ENCODE measurements around the gene EDEM1. TPM values are rescaled to one million over a fixed set of nuclear protein-coding genes. Genes with fewer than 3 reads are reported as not detected.
"Not testable (repeated sequence)": the region's sequence is repeated elsewhere in the genome, so short reads cannot be mapped to it uniquely, and the experiment has no call there.

The EDEM1 gene
- total RNA-seq, 2 experiments from 2014 or later, result 137 to 138 TPM

- CTCF ChIA-PET, result interaction anchor here (0.6 to 1.4 kb wide), 3 partner anchors 91 to 170 kb away, joined by 4 to 6 read pairs (median 5); no protein-coding TSS in a partner anchor
Observed at GRCh38 chr3:5227812-5228211, 40.3 kb downstream of the EDEM1 start.

DNA sequence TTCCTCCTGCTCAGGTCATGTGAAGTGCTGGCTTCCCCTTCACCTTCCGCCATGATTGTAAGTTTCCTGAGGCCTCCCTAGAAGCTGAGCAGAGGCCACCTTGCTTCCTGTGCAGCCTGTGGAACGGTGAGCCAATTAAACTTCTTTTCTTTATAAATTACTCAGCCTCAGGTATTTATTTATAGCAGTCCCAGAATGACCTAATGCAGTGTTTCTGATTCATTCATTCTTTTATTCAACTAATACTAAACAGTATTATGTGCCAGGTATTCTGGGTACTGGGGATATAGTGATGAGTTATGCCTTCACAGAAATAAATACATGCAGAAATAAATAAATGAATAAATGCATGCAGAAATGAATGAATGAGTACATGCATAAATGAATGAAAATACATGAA lies 41.9 kb downstream of the EDEM1 start:
- H3K4me1 Mint-ChIP-seq (ENCODE audit: low read depth), result no peaks in the 10 kb centered on the region
- H3K27ac Mint-ChIP-seq, result no peak overlapping the region
- H3K9me3 Mint-ChIP-seq, result no peaks in the 10 kb centered on the region
- no peaks in the 10 kb centered on the region for H3K36me3 Mint-ChIP-seq (ENCODE audit: low read depth)
- no peak for DNase-seq
- H3K27me3 Mint-ChIP-seq (ENCODE audit: low read depth), result peaks cover 3% of the 10 kb centered on the region
- CTCF ChIA-PET, result no interaction called here
- intact Hi-C loops (cut with micrococcal nuclease), result loop anchor here (5.0 kb wide), 2 partner anchors 517 to 1568 kb away; no protein-coding TSS in a partner anchor
- no peak overlapping the region for H3K4me3 Mint-ChIP-seq

More at GRCh38 chr3:5227812-5228211, 40.3 kb downstream of the EDEM1 start:
- Mint-ChIP-seq H3K4me3 (no peak overlapping the region), H3K27ac (no peak overlapping the region), H3K36me3 (ENCODE audit: low read depth) (no peaks in the 10 kb centered on the region), H3K27me3 (ENCODE audit: low read depth) (peaks cover 3% of the 10 kb centered on the region), H3K4me1 (ENCODE audit: low read depth) (no peaks in the 10 kb centered on the region), H3K9me3 (no peaks in the 10 kb centered on the region)
- no peak for DNase-seq
- intact Hi-C loops (cut with micrococcal nuclease), result loop anchor here (2.0 to 5.0 kb wide), 4 partner anchors 71 to 1569 kb away; no protein-coding TSS in a partner anchor

- CTCF ChIA-PET, result no interaction called here
- no peaks in the 10 kb centered on the region for H3K36me3 Mint-ChIP-seq (ENCODE audit: low read depth)
- intact Hi-C loops (cut with micrococcal nuclease), result no loop called here
Observed at GRCh38 chr3:5231074-5231473, 43.6 kb downstream of the EDEM1 start.

GRCh38 chr3:5231487-5231886 lies 44.0 kb downstream of the EDEM1 start:
- Mint-ChIP-seq H3K9me3 (no peaks in the 10 kb centered on the region), H3K27ac (no peak overlapping the region), H3K4me1 (ENCODE audit: low read depth) (no peaks in the 10 kb centered on the region), H3K27me3 (ENCODE audit: low read depth) (peaks cover 3% of the 10 kb centered on the region), H3K36me3 (ENCODE audit: low read depth) (no peaks in the 10 kb centered on the region), H3K4me3 (no peak overlapping the region)
- intact Hi-C loops (cut with micrococcal nuclease), result no loop called here
- CTCF ChIA-PET, result interaction anchor here (1.2 kb wide), 1 partner anchor 95 kb away, joined by 5 read pairs; no protein-coding TSS in a partner anchor
- DNase-seq, result no peak

More at GRCh38 chr3:5231074-5231473, 43.6 kb downstream of the EDEM1 start:
- H3K27ac Mint-ChIP-seq, result no peak overlapping the region
- H3K27me3 Mint-ChIP-seq (ENCODE audit: low read depth), result peaks cover 3% of the 10 kb centered on the region
- H3K4me1 Mint-ChIP-seq (ENCODE audit: low read depth), result no peaks in the 10 kb centered on the region
- no peaks in the 10 kb centered on the region for H3K9me3 Mint-ChIP-seq
- H3K4me3 Mint-ChIP-seq, result no peak overlapping the region
- DNase-seq, result no peak

- no peaks in the 10 kb centered on the region for H3K4me1 Mint-ChIP-seq (ENCODE audit: low read depth)
- H3K9me3 Mint-ChIP-seq, result no peaks in the 10 kb centered on the region
- H3K27me3 Mint-ChIP-seq (ENCODE audit: low read depth), result peaks cover 3% of the 10 kb centered on the region
- H3K36me3 Mint-ChIP-seq (ENCODE audit: low read depth), result no peaks in the 10 kb centered on the region
- no peak overlapping the region for H3K27ac Mint-ChIP-seq
- no peak overlapping the region for H3K4me3 Mint-ChIP-seq
- CTCF ChIA-PET, result interaction anchor here (0.6 to 1.2 kb wide), 3 partner anchors 8 to 528 kb away, joined by 3 to 5 read pairs (median 4); no protein-coding TSS in a partner anchor
- DNase-seq, result peak; percentile 14
- intact Hi-C loops (cut with micrococcal nuclease), result loop anchor here (1.0 kb wide), 1 partner anchor 96 kb away; no protein-coding TSS in a partner anchor
Observed at GRCh38 chr3:5232570-5232969, 45.1 kb downstream of the EDEM1 start.

DNA sequence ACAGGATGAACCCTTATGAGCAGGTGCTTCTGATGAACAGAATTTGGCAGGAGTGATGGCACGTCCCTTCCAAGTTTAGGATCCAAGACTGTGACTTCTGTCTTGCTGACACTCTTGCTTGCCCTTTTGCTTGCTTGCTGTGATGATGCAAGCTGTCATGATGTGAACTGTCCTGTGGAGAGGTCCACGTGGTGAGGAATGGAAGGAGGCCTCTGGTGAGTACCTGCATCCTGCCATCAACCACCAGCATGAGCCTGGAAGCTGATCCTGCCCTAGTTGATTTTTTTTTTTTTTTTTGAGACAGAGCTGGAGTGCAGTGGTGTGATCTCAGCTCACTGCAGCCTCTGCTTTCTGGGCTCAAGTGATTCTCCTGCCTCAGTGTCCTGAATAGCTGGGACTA lies 45.5 kb downstream of the EDEM1 start:
- Mint-ChIP-seq H3K9me3 (no peaks in the 10 kb centered on the region), H3K27me3 (ENCODE audit: low read depth) (peaks cover 3% of the 10 kb centered on the region), H3K36me3 (ENCODE audit: low read depth) (no peaks in the 10 kb centered on the region), H3K4me1 (ENCODE audit: low read depth) (no peaks in the 10 kb centered on the region), H3K4me3 (no peak overlapping the region), H3K27ac (no peak overlapping the region)
- intact Hi-C loops (cut with micrococcal nuclease), result no loop called here
- CTCF ChIA-PET, result interaction anchor here (0.5 to 1.1 kb wide), 3 partner anchors 9 to 585 kb away, joined by 3 to 4 read pairs (median 4); no protein-coding TSS in a partner anchor
- no peak for DNase-seq

GRCh38 chr3:5235655-5236054 lies 48.1 kb downstream of the EDEM1 start:
- CTCF ChIA-PET, result interaction anchor here (0.8 kb wide), 1 partner anchor 10 kb away, joined by 3 read pairs; no protein-coding TSS in a partner anchor
- Mint-ChIP-seq H3K4me1 (ENCODE audit: low read depth) (no peaks in the 10 kb centered on the region), H3K27me3 (ENCODE audit: low read depth) (peaks cover 3% of the 10 kb centered on the region), H3K9me3 (no peaks in the 10 kb centered on the region), H3K36me3 (ENCODE audit: low read depth) (no peaks in the 10 kb centered on the region), H3K4me3 (no peak overlapping the region), H3K27ac (no peak overlapping the region)
- DNase-seq, result no peak
- intact Hi-C loops (cut with micrococcal nuclease), result no loop called here

- CTCF ChIA-PET, result no interaction called here
- no peak overlapping the region for H3K4me3 Mint-ChIP-seq
- peaks cover 3% of the 10 kb centered on the region for H3K9me3 Mint-ChIP-seq
- no peaks in the 10 kb centered on the region for H3K27me3 Mint-ChIP-seq (ENCODE audit: low read depth)
- no peaks in the 10 kb centered on the region for H3K4me1 Mint-ChIP-seq (ENCODE audit: low read depth)
- H3K36me3 Mint-ChIP-seq (ENCODE audit: low read depth), result peaks cover 2% of the 10 kb centered on the region
- no peak overlapping the region for H3K27ac Mint-ChIP-seq
- DNase-seq, result no peak
- intact Hi-C loops (cut with micrococcal nuclease), result no loop called here
Observed at GRCh38 chr3:5238545-5238944, 51.0 kb downstream of the EDEM1 start.

DNA sequence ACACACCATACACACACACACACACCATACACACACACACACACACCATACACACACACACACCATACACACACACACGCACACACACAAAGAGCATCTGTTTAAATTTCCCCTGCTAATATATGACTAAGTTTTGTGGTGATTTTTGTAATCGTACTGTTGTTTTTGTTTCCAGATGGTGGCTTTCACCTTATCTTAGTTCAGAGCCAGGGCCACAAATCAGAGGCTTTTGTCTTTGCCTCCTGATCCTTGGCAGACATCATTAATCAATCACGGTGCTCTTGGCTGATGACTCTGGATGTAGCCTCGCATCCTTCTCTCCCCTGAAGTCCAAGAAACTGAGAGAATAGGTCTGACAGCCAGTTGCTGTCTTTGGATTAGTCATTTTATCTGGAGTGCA lies 52.1 kb downstream of the EDEM1 start:
- Mint-ChIP-seq H3K4me3 (no peak overlapping the region), H3K36me3 (ENCODE audit: low read depth) (peaks cover 8% of the 10 kb centered on the region), H3K4me1 (ENCODE audit: low read depth) (no peaks in the 10 kb centered on the region), H3K27me3 (ENCODE audit: low read depth) (no peaks in the 10 kb centered on the region), H3K9me3 (peaks cover 12% of the 10 kb centered on the region), H3K27ac (no peak overlapping the region)
- CTCF ChIA-PET, result no interaction called here
- intact Hi-C loops (cut with micrococcal nuclease), result loop anchor here (1.0 kb wide), 1 partner anchor 40 kb away; no protein-coding TSS in a partner anchor
- peak; percentile 14 for DNase-seq

DNA sequence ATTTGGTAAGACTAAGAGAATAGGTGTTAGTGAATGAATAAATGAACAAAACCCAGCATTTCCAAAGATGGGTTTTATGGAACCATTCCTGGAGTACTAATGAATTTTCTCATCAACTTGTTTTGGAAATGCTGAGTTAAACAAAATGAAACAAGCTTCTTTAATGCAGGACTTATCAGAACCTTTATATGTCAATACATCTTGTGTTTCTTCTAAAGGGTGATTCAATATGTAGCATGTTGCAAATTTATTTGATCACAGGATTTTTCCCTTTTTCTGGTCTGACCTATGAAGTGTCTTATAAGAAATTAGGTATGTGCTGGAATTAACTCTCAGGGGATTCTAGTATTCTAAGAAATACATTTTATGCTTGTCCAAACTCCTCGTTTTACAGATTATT lies 53.2 kb downstream of the EDEM1 start:
- no peak overlapping the region for H3K27ac Mint-ChIP-seq
- no peak for DNase-seq
- peaks cover 12% of the 10 kb centered on the region for H3K9me3 Mint-ChIP-seq
- H3K4me3 Mint-ChIP-seq, result no peak overlapping the region
- no peaks in the 10 kb centered on the region for H3K27me3 Mint-ChIP-seq (ENCODE audit: low read depth)
- H3K36me3 Mint-ChIP-seq (ENCODE audit: low read depth), result peaks cover 8% of the 10 kb centered on the region
- H3K4me1 Mint-ChIP-seq (ENCODE audit: low read depth), result peaks cover 2% of the 10 kb centered on the region
- intact Hi-C loops (cut with micrococcal nuclease), result no loop called here
- CTCF ChIA-PET, result no interaction called here

DNA sequence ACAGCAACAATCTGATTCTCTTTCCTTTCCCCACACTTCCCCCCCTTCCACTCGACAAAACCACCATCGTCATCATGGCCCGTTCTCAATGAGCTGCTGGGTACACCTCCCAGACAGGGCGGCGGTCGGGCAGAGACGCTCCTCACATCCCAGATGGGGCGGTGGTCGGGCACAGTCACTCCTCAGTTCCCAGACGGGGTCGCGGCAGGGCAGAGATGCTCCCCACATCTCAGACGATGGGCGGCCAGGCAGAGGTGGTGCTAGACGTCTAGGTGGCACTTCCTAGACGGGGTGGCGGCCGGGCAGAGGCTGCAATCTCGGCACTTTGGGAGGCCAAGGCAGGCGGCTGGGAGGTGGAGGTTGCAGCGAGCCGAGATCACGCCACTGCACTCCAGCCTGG lies 55.3 kb downstream of the EDEM1 start:
- peaks cover 12% of the 10 kb centered on the region for H3K9me3 Mint-ChIP-seq
- H3K27me3 Mint-ChIP-seq (ENCODE audit: low read depth); H3K27ac Mint-ChIP-seq; H3K4me1 Mint-ChIP-seq (ENCODE audit: low read depth); intact Hi-C loops (cut with micrococcal nuclease); H3K36me3 Mint-ChIP-seq (ENCODE audit: low read depth); DNase-seq; H3K4me3 Mint-ChIP-seq; CTCF ChIA-PET: not testable (repeated sequence)

DNA sequence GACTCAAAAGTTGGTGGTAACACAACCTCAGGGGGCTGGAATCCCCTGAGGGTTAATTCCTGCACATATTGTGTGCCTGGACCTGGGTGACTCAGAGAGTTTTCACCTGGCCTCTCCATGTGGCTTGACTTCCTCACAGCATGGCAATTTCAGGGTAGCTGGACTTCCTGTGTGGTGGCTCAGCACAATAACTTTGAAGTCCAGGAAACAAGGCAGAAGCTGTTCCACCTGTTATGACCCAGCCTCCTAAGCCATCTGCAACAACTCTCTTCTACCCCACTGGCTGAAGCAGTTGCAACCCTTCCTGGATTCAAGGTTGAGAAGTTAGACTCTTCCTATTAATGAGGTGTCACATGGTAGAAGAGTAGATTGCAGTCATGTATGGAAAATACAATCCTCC lies 58.4 kb downstream of the EDEM1 start:
- H3K27ac Mint-ChIP-seq, result no peak overlapping the region
- DNase-seq, result peak; percentile 6
- intact Hi-C loops (cut with micrococcal nuclease), result no loop called here
- no peaks in the 10 kb centered on the region for H3K27me3 Mint-ChIP-seq (ENCODE audit: low read depth)
- peaks cover 12% of the 10 kb centered on the region for H3K9me3 Mint-ChIP-seq
- CTCF ChIA-PET, result interaction anchor here (0.7 kb wide), 2 partner anchors 11 to 111 kb away, joined by 3 read pairs; no protein-coding TSS in a partner anchor
- peaks cover 4% of the 10 kb centered on the region for H3K4me1 Mint-ChIP-seq (ENCODE audit: low read depth)
- no peak overlapping the region for H3K4me3 Mint-ChIP-seq
- peaks cover 8% of the 10 kb centered on the region for H3K36me3 Mint-ChIP-seq (ENCODE audit: low read depth)

GRCh38 chr3:5248822-5249221 lies 61.3 kb downstream of the EDEM1 start:
- H3K4me3 Mint-ChIP-seq, result no peak overlapping the region
- H3K36me3 Mint-ChIP-seq (ENCODE audit: low read depth), result peaks cover 6% of the 10 kb centered on the region
- H3K4me1 Mint-ChIP-seq (ENCODE audit: low read depth), result peaks cover 4% of the 10 kb centered on the region
- no peaks in the 10 kb centered on the region for H3K27me3 Mint-ChIP-seq (ENCODE audit: low read depth)
- CTCF ChIA-PET, result no interaction called here
- DNase-seq, result no peak
- H3K27ac Mint-ChIP-seq, result no peak overlapping the region
- intact Hi-C loops (cut with micrococcal nuclease), result no loop called here
- H3K9me3 Mint-ChIP-seq, result peaks cover 6% of the 10 kb centered on the region
